ES-I3 (cell line): ENCODE results near the gene SEPSECS.
"Not testable (repeated sequence)": the region's sequence is repeated elsewhere in the genome, so short reads cannot be mapped to it uniquely, and the experiment has no call there.

Source experiments
- H3K36me3 ChIP-seq: 2 replicates; pipeline ENCODE4 v1.6.1; 2013; ENCODE audit warnings: mild to moderate bottlenecking, low read length, control low read depth, moderate library complexity; ENCODE audit not compliant: insufficient read depth
- H3K4me1 ChIP-seq: 2 replicates; pipeline ENCODE4 v1.6.1; 2013; ENCODE audit warnings: mild to moderate bottlenecking, control low read depth, low read length; ENCODE audit not compliant: insufficient read depth
- H3K9ac ChIP-seq: 2 replicates; pipeline ENCODE4 v1.6.1; 2013; ENCODE audit warnings: low read depth, mild to moderate bottlenecking, low read length, moderate library complexity
- H3K9me3 ChIP-seq: 2 replicates; pipeline ENCODE4 v1.6.1; 2013; ENCODE audit warnings: mild to moderate bottlenecking, low read length, moderate library complexity; ENCODE audit not compliant: control insufficient read depth, insufficient read depth

The SEPSECS gene

DNA sequence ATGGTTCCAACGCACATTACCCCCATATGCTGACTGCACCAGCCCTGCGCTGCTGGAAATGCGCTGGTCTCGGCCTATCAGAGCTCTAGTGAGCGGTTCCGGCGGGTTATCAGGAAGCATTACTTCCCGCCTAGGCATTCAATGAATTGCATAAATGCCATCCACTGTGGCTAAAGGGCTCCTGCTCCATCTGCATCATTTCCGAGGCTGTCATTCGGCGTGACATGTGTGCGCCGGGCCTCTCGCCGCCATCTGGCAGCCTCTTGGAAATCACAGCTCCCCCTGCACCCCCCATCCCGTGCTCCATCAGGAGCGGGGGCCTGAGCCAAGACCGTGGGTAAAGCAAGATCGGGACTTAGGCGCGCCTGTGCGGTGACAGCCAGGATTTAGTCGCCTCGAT is 64.4 kb downstream of the SEPSECS start:
- H3K9me3 ChIP-seq: peaks cover 7% of the 10 kb centered on the region
- H3K4me1 ChIP-seq: peaks cover 11% of the 10 kb centered on the region
- H3K9ac ChIP-seq: no peak overlapping the region
- H3K36me3 ChIP-seq: no peaks in the 10 kb centered on the region

- Histone ChIP-seq H3K36me3 (no peaks in the 10 kb centered on the region), H3K9ac (no peak overlapping the region), H3K4me1 (peaks cover 11% of the 10 kb centered on the region), H3K9me3 (peaks cover 7% of the 10 kb centered on the region)
Measured at GRCh38 chr4:25092139-25092538, 68.1 kb downstream of the SEPSECS start.

- Histone ChIP-seq H3K36me3 (no peaks in the 10 kb centered on the region), H3K4me1 (peaks cover 9% of the 10 kb centered on the region), H3K9ac (no peak overlapping the region), H3K9me3 (peaks cover 7% of the 10 kb centered on the region)
Measured at GRCh38 chr4:25090516-25090915, 69.7 kb downstream of the SEPSECS start.

- Histone ChIP-seq H3K9ac (no peak overlapping the region), H3K9me3 (peaks cover 7% of the 10 kb centered on the region), H3K4me1 (peaks cover 7% of the 10 kb centered on the region), H3K36me3 (no peaks in the 10 kb centered on the region)
Measured at GRCh38 chr4:25089051-25089763, 71.0 kb downstream of the SEPSECS start.

- H3K4me1 ChIP-seq: peaks cover 7% of the 10 kb centered on the region
- no peak overlapping the region for H3K9ac ChIP-seq
- peaks cover 3% of the 10 kb centered on the region for H3K9me3 ChIP-seq
- H3K36me3 ChIP-seq: no peaks in the 10 kb centered on the region
Measured at GRCh38 chr4:25088093-25088952, 71.9 kb downstream of the SEPSECS start.

- no peaks in the 10 kb centered on the region for H3K9me3 ChIP-seq
- no peak overlapping the region for H3K9ac ChIP-seq
- no peaks in the 10 kb centered on the region; the same call in 1 of the 2 replicates for H3K36me3 ChIP-seq
- no peaks in the 10 kb centered on the region; the same call in 1 of the 2 replicates for H3K4me1 ChIP-seq
Measured at GRCh38 chr4:25085671-25086070, 74.6 kb downstream of the SEPSECS start.

DNA sequence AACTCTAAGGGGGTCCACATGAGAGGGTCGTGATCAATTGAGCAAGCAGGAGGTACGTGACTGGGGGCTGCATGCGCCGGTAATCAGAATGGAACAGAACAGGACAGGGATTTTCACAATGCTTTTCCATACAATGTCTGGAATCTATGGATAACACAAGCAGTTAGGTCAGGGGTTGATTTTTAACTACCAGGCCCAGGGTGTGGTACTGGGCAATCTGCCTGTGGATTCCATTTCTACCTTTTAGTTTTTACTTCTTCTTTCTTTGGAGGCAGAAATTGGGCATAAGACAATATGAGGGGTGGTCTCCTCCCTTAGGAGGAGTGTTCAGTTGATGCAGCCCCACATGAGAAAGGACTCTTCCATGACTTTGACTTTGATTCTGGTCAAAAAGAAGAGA is 76.8 kb downstream of the SEPSECS start:
- not testable (repeated sequence) for H3K9ac ChIP-seq, H3K4me1 ChIP-seq, H3K36me3 ChIP-seq, H3K9me3 ChIP-seq

- Histone ChIP-seq H3K9ac (no peak overlapping the region), H3K9me3 (no peaks in the 10 kb centered on the region; the same call in 1 of the 2 replicates), H3K36me3 (no peaks in the 10 kb centered on the region; the same call in 1 of the 2 replicates), H3K4me1 (no peaks in the 10 kb centered on the region)
Measured at GRCh38 chr4:25081866-25082471, 78.3 kb downstream of the SEPSECS start.

DNA sequence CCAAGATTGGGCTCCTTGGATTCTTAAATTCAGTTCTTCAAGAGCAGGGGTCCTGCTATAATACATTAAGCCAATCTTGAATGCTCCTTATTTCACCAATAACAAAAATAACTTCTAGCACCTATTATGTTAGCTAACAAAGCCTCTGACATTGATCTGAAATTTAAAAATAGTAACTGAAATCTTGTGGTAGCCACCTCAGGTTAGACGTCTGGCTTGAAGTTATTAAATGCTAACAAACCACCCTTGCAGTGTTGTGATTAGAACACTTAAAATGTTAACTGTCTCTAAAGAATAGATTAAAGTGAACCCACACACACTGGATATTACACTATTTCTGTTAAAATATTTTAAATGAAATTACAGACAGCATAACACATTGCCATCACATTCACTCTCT is 79.7 kb downstream of the SEPSECS start:
- H3K36me3 ChIP-seq: no peaks in the 10 kb centered on the region; the same call in 1 of the 2 replicates
- no peak overlapping the region for H3K9ac ChIP-seq
- H3K4me1 ChIP-seq: no peaks in the 10 kb centered on the region; the same call in 1 of the 2 replicates

GRCh38 chr4:25078523-25078922 is 81.7 kb downstream of the SEPSECS start:
- no peaks in the 10 kb centered on the region; the same call in 1 of the 2 replicates for H3K4me1 ChIP-seq
- no peaks in the 10 kb centered on the region; the same call in 1 of the 2 replicates for H3K9me3 ChIP-seq
- no peak overlapping the region for H3K9ac ChIP-seq
- no peaks in the 10 kb centered on the region; the same call in 1 of the 2 replicates for H3K36me3 ChIP-seq

More for the DNA sequence above, 79.7 kb downstream of the SEPSECS start:
- H3K9me3 ChIP-seq: no peaks in the 10 kb centered on the region; the same call in 1 of the 2 replicates

DNA sequence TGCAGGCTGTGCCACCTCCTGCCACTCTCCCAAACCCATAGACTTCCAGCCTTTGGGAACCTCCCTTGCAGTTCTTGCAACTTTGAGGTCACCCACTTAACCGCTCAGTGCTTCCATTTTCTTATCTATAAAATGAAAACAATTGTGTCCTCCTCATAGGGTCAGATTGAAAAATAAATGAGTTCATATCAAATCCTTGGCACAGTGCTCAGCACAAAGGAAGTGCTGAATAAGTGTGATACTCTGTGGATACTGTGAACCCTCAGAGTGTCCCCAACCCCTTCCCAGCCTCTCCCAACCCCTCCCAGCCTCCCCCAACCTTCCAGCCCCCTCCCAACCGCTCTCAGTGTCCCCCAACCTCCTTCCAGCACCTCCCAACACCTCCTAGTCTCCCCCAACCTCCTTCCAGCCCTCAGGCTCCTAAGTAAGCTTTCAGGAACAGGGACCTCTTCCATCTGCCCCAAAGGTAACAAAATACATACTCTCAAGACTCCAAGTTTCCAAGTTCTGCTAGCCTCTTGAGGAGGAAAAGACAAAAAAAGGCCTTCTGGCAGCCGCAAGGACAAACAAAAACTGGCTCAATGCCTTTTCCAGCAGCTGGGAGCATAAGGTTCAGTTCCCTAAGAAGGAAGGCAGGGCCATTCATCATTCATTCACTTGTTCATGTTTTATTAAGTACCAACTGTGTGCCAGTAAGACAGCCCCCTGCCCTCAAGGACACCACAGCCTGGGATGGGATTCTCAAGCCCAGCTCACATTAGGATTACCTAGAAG is 83.4 kb downstream of the SEPSECS start:
- Histone ChIP-seq H3K9ac (no peak overlapping the region), H3K4me1 (no peaks in the 10 kb centered on the region; the same call in 1 of the 2 replicates), H3K9me3 (no peaks in the 10 kb centered on the region; the same call in 1 of the 2 replicates), H3K36me3 (no peaks in the 10 kb centered on the region)

GRCh38 chr4:25075851-25076250 is 84.4 kb downstream of the SEPSECS start:
- no peak overlapping the region for H3K9ac ChIP-seq
- no peaks in the 10 kb centered on the region; the same call in 1 of the 2 replicates for H3K4me1 ChIP-seq
- H3K9me3 ChIP-seq: no peaks in the 10 kb centered on the region; the same call in 1 of the 2 replicates
- no peaks in the 10 kb centered on the region for H3K36me3 ChIP-seq

GRCh38 chr4:25075129-25075528 is 85.1 kb downstream of the SEPSECS start:
- Histone ChIP-seq H3K36me3 (no peaks in the 10 kb centered on the region), H3K9me3 (no peaks in the 10 kb centered on the region; the same call in 1 of the 2 replicates), H3K4me1 (no peaks in the 10 kb centered on the region; the same call in 1 of the 2 replicates), H3K9ac (no peak overlapping the region)

DNA sequence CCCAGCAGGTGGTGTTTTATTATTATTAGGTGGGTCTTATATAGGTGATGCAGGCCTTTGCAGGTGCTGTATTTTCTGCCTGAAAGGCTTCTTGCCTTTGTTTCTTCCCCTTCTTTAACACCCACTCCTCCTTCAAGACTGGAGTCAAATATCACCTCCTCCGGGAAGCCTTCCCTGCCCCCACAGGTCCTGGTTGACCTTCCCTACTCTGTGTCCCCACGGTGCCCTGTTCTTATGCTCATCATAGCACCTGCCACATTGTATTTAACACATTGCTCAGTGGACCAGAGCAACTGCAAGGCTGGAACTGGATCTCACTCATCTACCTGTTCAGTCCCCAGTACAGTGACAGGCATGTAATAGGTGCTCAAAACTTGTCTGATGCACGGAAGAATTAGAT is 89.7 kb downstream of the SEPSECS start:
- no peak overlapping the region for H3K9ac ChIP-seq
- H3K9me3 ChIP-seq: no peaks in the 10 kb centered on the region; the same call in 1 of the 2 replicates

More for the DNA sequence above, 89.7 kb downstream of the SEPSECS start:
- no peaks in the 10 kb centered on the region for H3K36me3 ChIP-seq
- H3K4me1 ChIP-seq: peaks cover 11% of the 10 kb centered on the region
